SKM-1 (cell line): ENCODE results near the gene CFP.
A peak's percentile ranks its signal among the peaks of the same experiment; 100 is the strongest.

Experiments used
- DNase-seq: peaks from one replicate; lab custom pipeline; 2025; ENCODE audit not compliant: unreplicated experiment; lab: John Stamatoyannopoulos, UW

Gene CFP

DNA sequence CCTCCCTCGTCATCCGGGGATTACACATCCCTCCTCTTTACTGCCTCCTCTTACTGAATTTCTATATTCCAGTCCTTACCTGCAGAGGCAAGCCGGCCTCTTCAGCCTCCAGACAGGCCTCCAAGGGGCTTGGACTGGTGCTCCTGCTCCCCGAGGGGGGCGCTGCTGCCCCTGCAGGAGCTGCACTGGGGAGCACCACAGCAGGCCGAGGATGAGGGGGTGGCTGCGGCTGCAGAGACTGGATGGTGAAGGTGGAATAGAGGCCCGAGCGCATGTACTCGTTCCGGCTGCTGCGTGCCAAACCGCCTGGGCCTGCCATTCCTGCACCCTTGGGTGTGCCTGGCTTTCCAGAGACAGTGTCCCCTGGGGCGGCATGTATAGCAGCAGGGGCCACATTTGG lies 9.1 kb upstream of the CFP start:
- DNase-seq: no peak

GRCh38 chrX:47637546-47638195 lies 7.9 kb upstream of the CFP start:
- no peak for DNase-seq

- DNase-seq: no peak
Measured at GRCh38 chrX:47634871-47635575, 5.3 kb upstream of the CFP start.

GRCh38 chrX:47633689-47634590 lies 4.2 kb upstream of the CFP start:
- no peak for DNase-seq

DNA sequence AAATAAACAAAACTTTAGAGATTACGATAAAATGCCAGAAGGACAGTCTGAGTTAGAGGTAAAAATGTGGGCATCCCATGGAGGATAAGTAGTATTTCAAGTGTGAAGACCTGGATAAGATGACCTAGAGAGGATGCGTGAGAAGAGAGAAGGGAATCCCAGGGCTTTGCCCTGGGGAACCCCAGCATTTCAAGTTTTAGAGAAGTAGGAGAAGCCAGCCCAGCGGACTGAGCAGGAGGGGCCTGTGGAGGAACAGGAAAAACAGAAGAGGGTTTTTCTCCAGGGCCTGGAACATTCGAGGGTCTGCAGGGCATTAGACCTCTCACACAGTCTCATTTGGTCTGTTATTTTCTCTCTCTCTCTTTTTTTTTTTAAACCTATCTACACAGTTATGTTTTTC lies 2.9 kb upstream of the CFP start:
- peak; percentile 6 for DNase-seq

GRCh38 chrX:47631676-47632075 lies 1.9 kb upstream of the CFP start:
- DNase-seq: no peak

- no peak for DNase-seq
Measured at GRCh38 chrX:47628982-47629381, 748 bp downstream of the CFP start.

DNA sequence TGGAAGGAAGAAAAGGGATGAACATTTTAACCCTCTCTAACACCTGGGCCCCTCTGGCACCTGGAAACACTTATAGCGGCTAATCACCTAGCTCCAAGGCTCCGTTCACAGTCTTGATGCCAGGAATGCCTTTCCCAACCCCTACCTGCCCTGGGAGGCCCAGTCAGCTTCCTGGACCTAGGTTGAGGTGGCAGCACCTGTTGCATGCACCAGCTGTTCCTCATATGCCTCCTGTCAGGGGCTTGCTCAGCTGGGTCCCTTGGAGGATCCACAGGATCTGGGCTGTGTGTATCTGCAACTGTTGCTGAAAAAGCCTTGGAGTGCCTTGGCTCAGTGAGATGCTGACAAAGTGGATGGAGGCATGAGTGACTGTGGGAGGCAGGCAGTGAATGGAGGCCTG lies 4.4 kb downstream of the CFP start:
- no peak for DNase-seq

GRCh38 chrX:47623540-47624027 lies 6.1 kb downstream of the CFP start:
- no peak for DNase-seq

DNA sequence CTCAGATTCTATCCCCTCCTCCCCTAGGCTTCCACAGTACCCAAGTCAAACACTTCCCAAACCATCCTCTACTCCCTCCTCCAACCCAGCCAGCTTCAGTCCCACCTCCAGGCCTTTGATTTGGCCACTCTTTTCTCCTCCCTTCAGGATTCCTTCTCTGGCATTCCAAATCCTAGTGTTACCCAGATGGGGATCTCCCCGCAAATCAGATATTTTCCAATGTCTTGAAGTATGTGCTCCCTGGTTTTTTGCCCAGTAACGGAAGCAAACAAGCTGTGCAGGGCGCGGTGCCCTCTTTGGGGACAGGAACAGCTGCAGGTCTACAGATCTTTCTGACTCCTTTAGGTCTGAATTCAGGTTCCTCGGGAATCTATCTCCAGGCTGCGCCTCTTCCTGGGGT lies 7.9 kb downstream of the CFP start:
- DNase-seq: no peak

DNA sequence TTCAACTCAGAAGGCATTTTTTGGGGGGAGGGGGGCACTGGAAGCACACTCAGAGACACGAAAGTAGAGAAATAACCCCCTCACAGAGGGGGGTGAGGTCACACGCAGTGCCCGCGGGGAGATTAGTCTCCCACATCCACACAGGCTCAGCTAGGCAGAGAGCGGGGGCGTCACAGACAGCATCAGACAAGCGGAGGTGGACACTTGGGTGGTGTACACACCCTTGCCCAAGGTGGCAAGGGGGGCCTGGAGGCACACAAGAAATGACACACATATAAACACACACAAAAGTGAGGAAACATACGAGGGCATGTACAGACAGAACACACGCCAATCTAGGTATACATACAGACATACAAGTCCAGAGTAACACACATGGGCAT lies 9.4 kb downstream of the CFP start:
- DNase-seq: no peak

- peak; percentile 18 for DNase-seq
Measured at GRCh38 chrX:47619486-47620302, 10.0 kb downstream of the CFP start, which contains the start of gene SYN1. Gene SYN1 (minus strand): TSS chrX:47619857. CDS start chrX:47619728, 129 bp downstream.

DNA sequence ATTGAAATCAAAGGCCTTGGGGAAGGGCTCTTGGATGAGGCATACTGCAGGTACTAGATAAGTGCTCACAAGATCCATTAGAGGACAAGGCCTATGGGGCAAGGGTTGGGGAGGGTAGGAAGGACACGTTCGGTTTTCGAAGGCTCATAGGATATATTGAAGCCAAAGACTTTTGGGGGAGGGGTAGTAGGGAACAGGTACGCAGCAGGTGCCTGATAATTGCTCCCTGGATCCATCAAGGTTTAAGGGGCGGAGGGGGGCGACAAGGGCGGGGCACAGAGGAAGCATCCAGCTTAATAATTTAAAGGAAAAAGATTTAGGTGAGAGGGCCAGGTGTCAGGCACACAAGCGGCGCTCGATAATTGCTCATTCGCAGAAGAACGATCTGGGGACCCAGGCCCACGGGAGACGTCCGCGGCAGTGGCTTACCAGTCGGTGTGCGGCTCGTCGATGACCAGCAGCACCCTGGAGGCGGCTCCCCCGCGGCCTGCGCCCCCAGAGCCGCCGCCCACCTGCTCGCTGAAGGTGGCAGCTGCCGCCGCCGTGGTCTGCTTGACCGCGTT lies 10.7 kb downstream of the CFP start:
- no peak for DNase-seq

DNA sequence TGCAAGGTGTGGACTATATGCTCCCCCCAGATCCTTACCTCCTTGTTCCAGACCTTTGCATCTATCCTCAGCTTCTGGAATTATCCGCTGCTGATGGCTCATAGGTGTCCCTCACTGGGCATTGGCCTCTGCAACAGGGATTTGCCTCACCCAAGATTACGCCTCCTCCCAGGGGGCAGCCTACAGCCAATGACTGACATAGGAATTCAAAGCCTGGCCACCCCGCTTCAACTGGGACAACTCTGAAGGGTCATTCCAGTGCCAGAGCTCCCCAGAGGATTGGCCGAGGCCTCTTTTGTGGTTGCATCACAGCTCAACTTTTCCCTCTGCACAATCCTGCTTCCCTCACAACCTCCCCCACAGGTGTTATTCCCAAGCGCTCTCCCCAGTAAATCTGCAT lies 15.1 kb downstream of the CFP start:
- DNase-seq: no peak

DNA sequence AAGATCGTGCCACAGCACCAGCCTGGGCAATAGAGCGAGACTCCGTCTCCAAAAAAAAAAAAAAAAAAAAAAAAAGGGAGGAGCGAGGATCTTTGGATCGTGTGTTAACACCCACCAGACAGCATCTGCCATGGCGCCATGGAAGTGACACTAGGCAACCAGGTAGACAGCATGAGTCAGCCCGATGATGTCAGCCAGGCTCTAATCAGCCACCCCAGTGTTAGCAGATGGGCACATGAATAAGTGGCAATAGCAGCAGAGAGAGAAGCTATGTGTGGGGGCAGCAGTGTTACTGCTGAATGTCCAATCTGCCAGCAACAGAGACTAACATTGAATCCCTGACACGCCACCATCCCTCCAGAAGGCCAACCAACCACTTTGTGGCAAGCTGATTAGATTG lies 16.6 kb downstream of the CFP start:
- no peak for DNase-seq

DNA sequence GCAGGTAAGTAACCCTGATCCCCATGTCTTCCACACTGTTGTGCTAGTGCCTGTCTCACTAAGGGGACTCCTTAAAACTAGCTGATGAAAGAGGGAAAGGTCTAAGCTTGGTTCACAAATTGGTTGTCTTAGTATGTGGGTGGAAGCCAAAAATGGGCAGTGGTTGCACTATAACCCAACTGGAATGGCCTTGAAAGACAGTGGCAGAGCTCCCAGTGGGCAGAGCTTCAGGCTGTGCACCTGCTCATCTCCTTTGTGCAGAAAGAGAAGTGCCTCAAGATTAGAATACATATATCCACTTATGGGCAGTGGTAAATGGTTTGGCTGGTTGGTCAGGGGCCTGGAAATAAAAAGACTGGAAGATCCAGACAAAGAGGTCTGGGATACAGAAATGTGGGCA lies 17.3 kb downstream of the CFP start:
- DNase-seq: no peak

GRCh38 chrX:47611926-47612325 lies 17.8 kb downstream of the CFP start:
- DNase-seq: no peak

DNA sequence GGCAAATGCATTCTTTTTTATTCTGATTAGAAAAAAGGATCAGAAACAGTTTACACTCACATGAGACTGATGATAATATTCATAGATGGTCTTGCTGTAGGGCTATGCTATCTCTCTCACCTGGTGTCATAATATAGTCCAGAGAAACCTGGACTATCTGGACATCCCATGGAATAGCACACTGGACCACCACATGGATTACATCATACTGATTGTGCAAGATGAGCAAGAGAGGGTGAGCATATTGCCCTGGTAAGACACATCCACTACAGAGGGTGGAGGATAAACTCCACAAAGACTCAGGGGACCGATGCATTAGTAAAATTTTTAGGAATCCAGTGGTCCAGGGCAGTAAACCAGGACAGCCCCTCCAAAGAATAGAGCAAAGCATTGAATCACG lies 18.2 kb downstream of the CFP start:
- DNase-seq: no peak

DNA sequence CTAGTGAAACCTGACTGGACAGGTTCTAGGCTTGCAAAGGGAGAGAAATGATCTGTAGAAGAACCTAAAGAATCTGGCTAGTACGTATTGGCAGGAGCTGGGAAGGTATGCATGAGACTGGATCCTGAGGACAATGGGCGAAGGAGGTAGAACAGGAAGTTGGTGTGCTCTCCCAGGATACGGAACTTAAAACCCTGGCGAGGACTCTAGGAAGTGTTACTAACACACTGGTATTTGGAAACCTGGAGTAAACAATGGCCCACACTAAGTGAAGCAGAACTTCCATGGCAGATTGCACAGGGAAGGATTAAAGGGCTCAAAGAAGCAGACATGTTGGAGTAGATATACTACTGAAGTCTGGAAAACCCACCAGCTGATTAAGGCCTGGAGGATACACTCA lies 19.2 kb downstream of the CFP start:
- DNase-seq: no peak

- no peak for DNase-seq
Measured at GRCh38 chrX:47608130-47608810, 21.5 kb downstream of the CFP start.
